Measurements from ENCODE around the gene PLEKHF1.

PLEKHF1 gene

GRCh38 chr19:29635963-29636362 is 29.3 kb upstream of the PLEKHF1 start:
- DNase-seq = no peak

DNA sequence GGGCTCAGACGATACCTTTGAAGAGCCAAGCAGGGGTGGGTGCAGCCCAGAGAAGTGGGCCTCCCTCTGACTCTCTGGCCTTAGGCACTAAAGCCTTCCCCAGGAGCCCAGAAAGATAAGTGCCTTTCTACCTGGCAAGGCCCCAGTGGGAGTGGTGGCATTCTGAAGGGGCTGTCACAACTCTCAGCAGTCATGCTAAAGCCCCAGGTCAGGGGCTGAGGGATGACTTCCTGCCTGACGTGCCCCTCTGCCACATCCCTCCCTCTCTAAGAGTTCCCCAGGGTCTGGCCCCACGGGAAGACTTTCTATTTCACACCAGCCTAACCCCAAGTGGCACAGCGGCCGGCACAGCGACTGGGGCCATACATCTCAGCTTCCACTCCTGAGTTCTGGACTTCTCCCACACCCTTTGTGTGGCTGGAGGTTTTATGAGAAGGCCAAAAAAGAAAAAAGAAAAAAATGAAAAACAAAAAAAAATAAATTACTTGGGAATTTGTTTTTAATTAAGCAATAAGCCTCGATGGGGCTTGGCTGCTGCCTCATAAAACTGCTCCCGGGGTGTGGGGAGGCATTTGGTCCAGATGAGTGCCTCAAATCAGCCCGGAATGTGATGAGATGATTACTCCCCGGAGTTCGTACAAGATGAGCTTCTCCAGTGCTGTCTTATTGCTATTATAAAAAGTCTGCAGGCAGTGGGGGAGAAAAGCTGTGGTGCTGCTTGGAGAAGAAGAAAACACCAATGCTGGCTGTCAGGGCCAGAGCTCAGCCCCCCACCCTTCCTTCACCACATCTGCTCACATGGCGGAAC is 28.5 kb upstream of the PLEKHF1 start:
- DNase-seq = no peak

DNA sequence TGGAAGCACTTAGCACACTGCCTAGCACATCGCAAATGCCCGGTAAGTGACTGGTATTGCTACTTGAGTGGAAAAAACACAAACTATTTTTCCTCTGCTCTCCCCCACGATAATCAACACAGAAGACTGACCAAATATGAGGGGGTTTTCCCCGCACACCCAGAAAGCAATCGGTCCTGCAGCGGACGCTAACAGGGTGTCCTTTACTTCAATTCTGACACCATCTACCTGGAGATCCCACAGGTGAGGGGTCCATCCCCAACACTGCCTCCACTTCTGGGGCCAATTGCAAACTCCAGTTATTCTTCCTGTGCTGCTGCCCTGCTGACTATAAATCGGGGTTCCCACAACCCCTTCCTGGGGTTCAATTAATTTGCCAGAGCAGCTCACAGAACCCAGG is 26.2 kb upstream of the PLEKHF1 start:
- no peak for DNase-seq

DNA sequence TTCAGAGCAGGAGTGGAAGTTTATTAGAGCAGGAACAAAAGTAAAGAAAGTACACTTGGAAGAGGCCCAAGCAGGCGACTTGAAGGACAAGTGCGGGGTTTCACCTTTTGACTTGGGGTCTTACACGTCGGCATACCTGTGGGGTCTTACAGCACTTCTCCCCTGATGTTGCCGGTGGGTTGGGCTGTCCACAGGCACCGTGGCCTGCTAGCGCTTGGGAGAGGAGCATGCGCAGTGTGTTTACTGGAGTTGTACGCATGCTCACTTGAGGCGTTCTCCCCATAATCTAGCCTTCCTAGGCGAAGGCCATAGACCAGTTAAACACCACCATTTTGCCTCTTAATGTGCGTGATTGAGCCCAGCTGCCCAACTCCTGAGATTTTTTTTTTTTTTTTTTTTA is 25.0 kb upstream of the PLEKHF1 start:
- no peak for DNase-seq

- no peak for DNase-seq
Observed at GRCh38 chr19:29641597-29641996, 23.7 kb upstream of the PLEKHF1 start.

DNA sequence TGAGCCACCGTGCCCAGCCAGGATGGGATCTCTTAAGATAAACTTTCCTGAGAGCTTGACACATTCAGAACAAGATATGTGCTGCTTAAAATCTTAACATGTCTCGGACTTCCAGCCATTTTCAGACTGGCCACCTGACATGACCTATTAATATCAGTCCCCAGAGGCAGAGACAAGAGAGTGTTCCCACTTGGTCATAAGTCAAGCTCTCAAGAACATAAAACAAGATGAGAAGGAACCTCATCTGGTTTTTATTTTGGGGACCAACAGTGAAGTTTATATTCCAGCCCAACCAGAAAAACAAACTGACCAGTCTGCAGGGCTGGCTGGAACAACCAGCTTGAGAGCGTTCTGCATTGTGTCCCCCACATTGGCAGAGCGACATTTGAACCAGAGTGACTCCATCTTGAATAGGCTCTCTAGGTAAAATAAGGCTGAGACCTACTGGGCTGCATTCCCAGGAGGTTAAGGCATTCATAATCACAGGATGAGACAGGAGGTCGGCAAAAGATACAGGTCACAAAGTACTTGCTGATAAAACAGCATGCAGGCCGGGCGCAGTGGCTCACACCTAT is 21.8 kb upstream of the PLEKHF1 start:
- no peak for DNase-seq

DNA sequence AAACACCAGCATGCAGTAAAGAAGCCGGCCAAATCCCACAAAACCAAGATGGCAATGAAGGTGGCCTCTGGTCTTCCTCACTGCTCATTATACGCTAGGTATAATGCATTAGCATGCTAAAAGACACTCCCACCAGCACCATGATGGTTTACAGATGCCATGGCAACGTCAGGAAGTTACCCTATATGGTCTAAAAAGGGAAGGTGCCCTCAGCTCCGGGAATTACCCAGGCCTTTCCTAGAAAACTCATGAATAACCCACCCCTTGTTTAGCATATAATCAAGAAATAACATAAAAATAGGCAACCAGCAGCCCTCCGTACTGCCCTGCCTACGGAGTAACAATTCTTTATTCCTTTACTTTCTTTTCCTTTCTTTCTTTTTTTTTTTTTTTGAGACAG is 21.1 kb upstream of the PLEKHF1 start:
- no peak for DNase-seq

DNA sequence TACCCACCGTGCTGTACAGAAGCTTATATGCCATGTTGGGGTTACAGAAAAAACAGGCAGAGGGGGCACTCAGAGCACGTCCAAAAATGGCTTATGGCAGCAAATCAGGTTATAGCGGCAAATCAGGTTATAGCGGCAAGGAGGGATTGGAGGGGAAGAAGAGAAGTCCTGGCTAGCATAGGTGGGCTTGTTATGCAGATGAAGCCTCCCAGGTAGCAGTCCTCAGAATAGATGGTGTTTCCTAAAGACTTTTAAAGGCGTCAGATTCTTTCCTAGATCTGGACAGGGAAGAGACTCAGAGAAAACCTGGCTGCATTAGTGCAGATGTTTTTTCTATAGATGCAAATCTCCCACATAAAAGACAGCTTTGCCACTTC is 19.8 kb upstream of the PLEKHF1 start:
- DNase-seq = no peak

DNA sequence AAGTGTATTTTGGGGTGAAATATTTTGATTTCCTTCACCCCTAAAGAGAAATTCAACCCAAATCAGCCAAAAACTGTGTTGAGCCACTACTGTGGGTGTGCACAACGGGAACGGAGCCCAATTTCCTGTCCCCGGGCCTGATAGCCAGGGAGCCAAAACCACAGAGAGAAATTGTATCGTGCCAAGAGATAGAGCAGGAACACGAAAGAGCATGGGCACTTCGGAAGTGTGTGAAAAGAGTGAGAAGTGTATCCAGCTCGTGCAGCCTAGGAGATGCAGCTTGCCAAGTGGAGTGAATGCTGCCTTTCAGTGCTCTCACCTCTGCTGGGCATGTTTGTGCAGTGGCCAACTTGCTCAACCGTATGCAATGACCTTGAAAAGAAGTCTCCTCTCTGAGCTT is 19.4 kb upstream of the PLEKHF1 start:
- DNase-seq = no peak

DNA sequence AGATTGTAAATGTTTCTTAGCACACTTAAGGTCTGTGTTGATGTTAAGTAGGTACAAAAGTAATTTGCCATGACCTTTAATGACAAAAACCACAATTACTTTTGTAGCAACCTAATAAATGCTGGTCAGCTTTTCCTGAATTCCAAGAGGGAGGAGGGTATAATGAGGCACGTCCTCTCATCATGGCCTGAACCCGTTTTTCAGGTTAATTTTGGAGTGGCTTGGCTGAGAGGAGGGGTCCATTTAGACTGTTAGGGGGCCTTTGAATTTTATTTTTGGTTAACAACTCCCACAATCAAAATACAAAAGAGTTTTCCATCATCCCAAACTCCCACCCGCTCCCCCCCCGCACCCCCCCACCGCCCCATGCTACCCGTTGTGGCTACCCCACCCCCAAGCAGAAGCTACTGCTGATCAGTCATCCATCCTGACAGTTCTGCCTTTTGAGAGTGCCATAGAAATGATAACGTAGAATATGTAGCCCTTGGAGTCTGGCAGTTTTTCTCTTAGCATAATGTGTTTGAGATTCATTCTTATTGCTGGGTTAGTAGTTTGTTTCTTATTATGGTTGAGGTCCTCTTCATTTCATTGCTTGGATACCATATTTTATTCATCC is 14.4 kb upstream of the PLEKHF1 start:
- DNase-seq = no peak

DNA sequence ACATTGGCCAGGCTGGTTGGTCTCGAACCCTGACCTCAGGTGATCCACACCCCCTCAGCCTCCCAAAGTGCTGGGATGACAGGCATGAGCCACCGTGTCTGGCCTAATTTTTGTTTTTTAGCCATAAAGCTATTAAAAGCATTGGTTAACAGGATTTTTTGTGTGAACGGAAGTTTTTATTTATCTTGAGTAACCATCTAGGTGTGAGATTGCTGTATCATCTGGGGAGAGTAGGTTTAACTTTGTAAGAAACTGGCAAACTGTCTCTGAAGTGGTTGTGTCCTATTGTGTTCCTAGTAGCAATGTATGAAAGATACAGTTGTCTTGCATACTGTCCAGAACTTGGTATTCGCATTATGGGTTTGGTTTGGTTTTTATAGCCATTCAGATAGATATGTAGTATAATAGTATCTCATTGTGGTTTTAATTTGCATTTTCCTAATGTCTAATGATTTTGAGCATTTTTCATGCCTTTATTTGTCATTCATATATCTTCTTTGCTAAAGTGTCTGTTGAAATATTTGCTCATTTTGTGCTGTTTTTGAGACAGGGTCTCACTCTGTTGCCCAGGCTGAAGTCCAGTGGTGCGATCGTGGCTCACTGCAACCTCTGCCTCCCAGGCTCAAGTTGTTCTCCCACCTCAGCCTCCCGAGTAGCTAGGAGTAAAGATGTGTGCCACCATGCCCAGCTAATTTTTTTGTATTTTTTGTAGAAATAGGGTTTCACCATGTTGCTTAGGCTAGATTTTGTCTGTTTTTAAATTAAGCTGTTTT is 13.5 kb upstream of the PLEKHF1 start:
- no peak for DNase-seq

- DNase-seq = no peak
Observed at GRCh38 chr19:29653398-29653797, 11.9 kb upstream of the PLEKHF1 start.

DNA sequence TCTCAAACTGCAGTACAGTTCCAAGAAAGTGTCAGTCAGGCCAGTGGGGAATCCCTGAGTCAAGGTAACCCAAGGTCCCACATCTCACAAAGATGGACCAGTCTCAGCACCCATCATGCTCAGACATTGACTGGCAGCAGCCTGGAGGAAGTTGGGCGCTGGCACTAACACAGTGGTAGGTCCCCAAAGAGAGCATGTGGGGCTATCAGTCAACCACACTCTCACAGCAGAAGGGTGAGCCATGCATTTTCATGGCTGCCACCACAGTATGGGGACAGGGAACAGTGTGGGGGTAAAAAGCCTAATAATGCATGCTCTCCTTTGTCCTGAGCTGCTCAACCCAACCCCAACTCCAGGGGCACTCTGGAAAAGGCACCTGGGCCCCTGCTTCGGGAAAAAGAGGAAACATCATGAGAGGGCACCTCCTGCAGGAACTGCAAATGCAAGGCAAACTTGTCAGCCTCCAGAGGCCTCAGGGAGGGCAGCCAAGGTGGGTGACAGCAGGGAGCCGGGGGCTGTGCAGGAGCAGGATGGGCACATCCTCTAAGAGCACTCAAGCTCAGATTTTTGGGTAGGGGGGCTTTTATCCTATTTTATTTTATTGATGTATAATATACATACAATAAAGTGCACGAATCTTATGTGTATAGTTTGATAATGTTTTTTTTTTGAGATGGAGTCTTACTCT is 9.5 kb upstream of the PLEKHF1 start:
- DNase-seq = no peak

DNA sequence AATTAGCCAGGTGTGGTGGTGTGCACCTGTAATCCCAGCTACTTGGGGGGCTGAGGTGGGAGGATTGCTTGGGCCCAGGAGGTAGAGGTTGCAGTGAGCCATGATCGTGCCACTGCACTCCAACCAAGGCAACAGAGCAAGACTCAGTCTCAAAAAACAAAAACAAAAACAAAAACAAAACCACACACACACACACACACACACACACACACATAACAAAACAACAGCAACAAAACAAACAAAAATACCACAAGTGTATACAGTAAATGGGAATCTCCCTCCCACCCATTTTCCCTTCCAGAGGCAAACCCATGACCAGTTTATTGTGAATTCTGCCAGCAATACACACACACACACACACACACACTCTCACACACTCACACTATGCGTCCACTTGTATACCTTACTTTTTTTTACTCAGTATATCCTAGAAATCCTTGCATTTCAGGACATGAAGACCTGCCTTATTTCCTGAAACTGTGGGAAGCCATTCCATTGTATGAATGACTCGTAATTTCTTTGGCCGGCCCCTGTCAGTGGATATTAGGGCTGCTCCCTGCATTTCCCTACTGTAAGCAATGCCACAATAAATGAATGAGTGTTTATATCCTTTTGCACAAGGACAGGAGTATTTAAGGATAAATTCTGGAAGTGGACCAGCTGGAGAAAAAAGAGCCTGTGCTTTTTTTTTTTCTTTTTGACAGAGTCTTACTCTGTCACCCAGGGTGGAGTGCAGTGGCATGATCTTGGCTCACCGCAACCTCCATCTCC is 6.9 kb upstream of the PLEKHF1 start:
- DNase-seq = no peak

GRCh38 chr19:29660835-29661234 is 4.4 kb upstream of the PLEKHF1 start:
- DNase-seq = no peak

DNA sequence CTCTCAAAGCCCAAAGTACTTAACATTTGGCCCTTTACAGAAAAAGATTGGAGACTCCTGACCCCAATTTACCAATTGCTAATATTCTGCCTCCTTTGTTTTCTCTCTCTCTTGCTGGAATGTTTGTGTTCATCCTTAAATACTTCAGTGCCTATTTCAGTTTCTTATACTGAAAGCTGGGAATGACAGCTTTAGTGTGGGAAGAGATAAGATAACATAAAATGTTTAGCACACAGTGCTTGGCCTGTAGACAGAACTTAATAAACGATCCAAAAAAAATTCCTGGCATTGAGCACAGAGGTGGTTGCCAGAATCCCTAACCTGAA is 3.0 kb upstream of the PLEKHF1 start:
- DNase-seq = no peak

- DNase-seq = no peak
Observed at GRCh38 chr19:29662604-29663404, 2.5 kb upstream of the PLEKHF1 start.

GRCh38 chr19:29663861-29664752 is 1.2 kb upstream of the PLEKHF1 start:
- DNase-seq = no peak

DNA sequence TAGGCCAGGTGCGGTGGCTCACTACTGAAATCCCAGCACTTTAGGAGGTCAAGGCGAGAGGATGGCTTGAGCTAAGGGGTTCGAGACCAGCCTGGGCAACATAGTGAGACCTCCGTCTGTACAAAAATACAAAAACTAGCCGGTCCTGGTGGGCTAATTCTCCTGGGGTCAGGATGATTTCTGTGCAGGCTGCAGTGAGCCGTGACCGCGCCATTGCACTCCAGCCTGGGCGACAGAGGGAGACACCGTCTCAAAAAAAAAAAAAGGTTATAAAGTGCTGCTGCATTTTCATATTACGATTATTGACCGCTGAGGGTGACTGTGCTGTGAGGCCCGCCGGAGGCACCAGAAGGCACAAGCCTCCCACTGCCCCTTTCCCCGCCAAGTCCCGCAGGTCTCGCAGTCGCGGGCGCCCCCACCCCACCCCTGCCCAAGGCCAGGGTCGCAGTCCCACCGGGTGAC is 477 bp upstream of the PLEKHF1 start:
- no peak for DNase-seq

- DNase-seq = no peak
Observed at GRCh38 chr19:29665826-29666577, 741 bp downstream of the PLEKHF1 start.
